ENCODE measurements around the gene GRIK4.

GRIK4 gene

GRCh38 chr11:120510406-120511115, 987 bp upstream of the GRIK4 start:
- no peak for DNase-seq

- DNase-seq, result no peak
Measured at GRCh38 chr11:120511820-120512738, 531 bp downstream of the GRIK4 start.

- no peak for DNase-seq
Measured at GRCh38 chr11:120512739-120513435, 1.3 kb downstream of the GRIK4 start.

- no peak for DNase-seq
Measured at GRCh38 chr11:120513436-120514315, 2.1 kb downstream of the GRIK4 start.

GRCh38 chr11:120514541-120515121, 3.1 kb downstream of the GRIK4 start:
- DNase-seq, result no peak

- DNase-seq, result no peak
Measured at GRCh38 chr11:120515186-120515723, 3.7 kb downstream of the GRIK4 start.

GRCh38 chr11:120516461-120517389, 5.2 kb downstream of the GRIK4 start:
- no peak for DNase-seq

- no peak for DNase-seq
Measured at GRCh38 chr11:120517390-120517761, 5.8 kb downstream of the GRIK4 start.

- DNase-seq, result no peak
Measured at GRCh38 chr11:120517801-120518291, 6.3 kb downstream of the GRIK4 start.

GRCh38 chr11:120518356-120518755, 6.8 kb downstream of the GRIK4 start:
- no peak for DNase-seq

GRCh38 chr11:120519474-120519873, 7.9 kb downstream of the GRIK4 start:
- DNase-seq, result no peak

- DNase-seq, result no peak
Measured at GRCh38 chr11:120520091-120520822, 8.7 kb downstream of the GRIK4 start.

GRCh38 chr11:120521176-120521575, 9.6 kb downstream of the GRIK4 start:
- no peak for DNase-seq

GRCh38 chr11:120522021-120522420, 10.5 kb downstream of the GRIK4 start:
- DNase-seq, result no peak

- DNase-seq, result no peak
Measured at GRCh38 chr11:120522736-120523135, 11.2 kb downstream of the GRIK4 start.

- DNase-seq, result no peak
Measured at GRCh38 chr11:120523196-120523595, 11.6 kb downstream of the GRIK4 start.

GRCh38 chr11:120524536-120525085, 13.1 kb downstream of the GRIK4 start:
- DNase-seq, result no peak

- no peak for DNase-seq
Measured at GRCh38 chr11:120525261-120526171, 14.0 kb downstream of the GRIK4 start.
